Measurements from ENCODE around the gene GHR.

GRCh38 chr5:42621242-42621641 lies 198.0 kb downstream of the GHR start:
- TF ChIP-seq CEBPB (IDR thresholded peaks at IDR 0.05) (no peak), MAX (IDR thresholded peaks at IDR 0.05) (no peak), CREB1 (IDR thresholded peaks at IDR 0.05; ENCODE audit: low read depth) (no peak), FOXM1 (IDR thresholded peaks at IDR 0.05; ENCODE audit: borderline replicate concordance, low read depth) (no peak), YY1 (IDR thresholded peaks at IDR 0.05; ENCODE audit: low read depth) (no peak), TAF1 (IDR thresholded peaks at IDR 0.05; ENCODE audit: low read depth) (no peak), REST (IDR thresholded peaks at IDR 0.05; ENCODE audit: low read depth) (no peak), EP300 (IDR thresholded peaks at IDR 0.05; ENCODE audit: borderline replicate concordance) (no peak), RAD21 (IDR thresholded peaks at IDR 0.05; ENCODE audit: low read depth) (no peak)
- TF ChIP-seq, protein P1, sequence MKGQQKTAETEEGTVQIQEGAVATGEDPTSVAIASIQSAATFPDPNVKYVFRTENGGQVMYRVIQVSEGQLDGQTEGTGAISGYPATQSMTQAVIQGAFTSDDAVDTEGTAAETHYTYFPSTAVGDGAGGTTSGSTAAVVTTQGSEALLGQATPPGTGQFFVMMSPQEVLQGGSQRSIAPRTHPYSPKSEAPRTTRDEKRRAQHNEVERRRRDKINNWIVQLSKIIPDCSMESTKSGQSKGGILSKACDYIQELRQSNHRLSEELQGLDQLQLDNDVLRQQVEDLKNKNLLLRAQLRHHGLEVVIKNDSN (IDR thresholded peaks at IDR 0.05) = no peak
